ENCODE measurements around the gene RNF125.
"Not testable (repeated sequence)": the region's sequence is repeated elsewhere in the genome, so short reads cannot be mapped to it uniquely, and the experiment has no call there.

Gene RNF125

GRCh38 chr18:31979714-31980113, 38.9 kb upstream of the RNF125 start:
- TF ChIP-seq CTCF (IDR thresholded peaks at IDR 0.05; ENCODE audit: borderline replicate concordance, insufficient read depth, low read depth, low read length) = no peak
- no peak overlapping the region for H3K4me3 ChIP-seq (ENCODE audit: low read depth, low read length)

- no peak for TF ChIP-seq CTCF (IDR thresholded peaks at IDR 0.05; ENCODE audit: borderline replicate concordance, insufficient read depth, low read depth, low read length)
- no peak overlapping the region for H3K4me3 ChIP-seq (ENCODE audit: low read depth, low read length)
These were observed 37.8 kb upstream of the RNF125 start for GRCh38 chr18:31980863-31981262.

DNA sequence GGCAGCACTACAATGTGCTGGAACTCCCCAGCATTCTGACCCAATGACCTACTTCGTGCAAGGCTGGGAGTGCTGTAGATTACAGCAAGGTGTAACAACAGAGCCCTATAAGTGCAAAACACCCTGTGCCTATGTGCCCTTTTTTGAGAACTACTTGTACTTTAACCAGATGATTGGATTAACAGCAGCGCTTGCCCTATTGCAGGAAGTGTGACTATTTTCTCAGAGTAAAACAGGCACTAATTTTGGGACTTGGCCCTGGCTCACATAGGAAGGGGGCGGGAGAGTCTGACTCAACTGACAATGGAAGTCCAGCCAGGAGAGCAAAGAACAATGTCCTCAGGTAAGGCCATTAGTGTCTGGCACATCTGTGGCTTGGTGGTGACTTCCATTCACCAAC, 35.6 kb upstream of the RNF125 start:
- H3K4me3 ChIP-seq (ENCODE audit: low read depth, low read length) = no peak overlapping the region
- TF ChIP-seq CTCF (IDR thresholded peaks at IDR 0.05; ENCODE audit: borderline replicate concordance, insufficient read depth, low read depth, low read length) = no peak

GRCh38 chr18:31983976-31984375, 34.6 kb upstream of the RNF125 start:
- H3K4me3 ChIP-seq (ENCODE audit: low read depth, low read length) = no peak overlapping the region
- TF ChIP-seq CTCF (IDR thresholded peaks at IDR 0.05; ENCODE audit: borderline replicate concordance, insufficient read depth, low read depth, low read length) = no peak

DNA sequence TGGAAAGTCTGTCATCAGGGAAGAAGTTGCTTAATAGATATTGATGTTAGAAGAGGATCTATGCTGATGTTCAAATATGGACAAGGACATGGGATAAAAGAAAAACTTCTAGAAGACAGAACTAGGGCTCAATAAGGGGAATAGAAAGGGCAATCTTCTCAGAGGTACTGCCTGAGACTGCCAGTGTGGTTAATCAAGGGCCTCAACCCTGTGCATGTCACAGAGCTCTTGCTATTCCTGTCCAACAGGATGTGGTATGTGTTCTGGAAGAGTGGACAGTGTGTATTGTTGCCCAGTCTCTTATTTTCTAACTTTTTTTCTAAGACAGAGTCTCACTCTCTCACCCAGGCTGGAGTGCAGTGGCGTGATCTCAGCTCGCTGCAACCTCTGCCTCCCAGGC, 27.8 kb upstream of the RNF125 start:
- no peak for TF ChIP-seq CTCF (IDR thresholded peaks at IDR 0.05; ENCODE audit: borderline replicate concordance, insufficient read depth, low read depth, low read length)

DNA sequence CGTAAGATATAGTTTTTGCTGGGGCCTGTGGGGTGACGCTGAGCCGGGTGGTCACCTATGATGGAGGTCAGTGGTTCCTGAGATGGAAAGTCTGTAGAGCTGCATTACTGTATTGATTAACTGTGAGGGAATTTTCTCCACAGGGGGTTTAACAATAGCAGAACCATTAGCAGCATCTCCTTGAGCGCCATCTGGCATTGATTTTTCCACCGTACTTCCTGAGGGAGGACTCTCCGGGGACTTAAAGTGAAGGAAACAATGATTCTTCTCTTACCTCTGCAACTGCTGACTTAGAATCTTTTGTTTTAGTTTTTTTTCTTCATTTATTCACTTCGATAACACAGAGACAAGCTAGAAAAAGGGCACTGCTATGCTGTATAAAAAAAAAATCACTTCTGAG, 22.6 kb upstream of the RNF125 start:
- no peak overlapping the region for H3K4me3 ChIP-seq (ENCODE audit: low read depth, low read length)
- TF ChIP-seq CTCF (IDR thresholded peaks at IDR 0.05; ENCODE audit: borderline replicate concordance, insufficient read depth, low read depth, low read length) = no peak

More for the DNA sequence above, 27.8 kb upstream of the RNF125 start:
- no peak overlapping the region for H3K4me3 ChIP-seq (ENCODE audit: low read depth, low read length)

DNA sequence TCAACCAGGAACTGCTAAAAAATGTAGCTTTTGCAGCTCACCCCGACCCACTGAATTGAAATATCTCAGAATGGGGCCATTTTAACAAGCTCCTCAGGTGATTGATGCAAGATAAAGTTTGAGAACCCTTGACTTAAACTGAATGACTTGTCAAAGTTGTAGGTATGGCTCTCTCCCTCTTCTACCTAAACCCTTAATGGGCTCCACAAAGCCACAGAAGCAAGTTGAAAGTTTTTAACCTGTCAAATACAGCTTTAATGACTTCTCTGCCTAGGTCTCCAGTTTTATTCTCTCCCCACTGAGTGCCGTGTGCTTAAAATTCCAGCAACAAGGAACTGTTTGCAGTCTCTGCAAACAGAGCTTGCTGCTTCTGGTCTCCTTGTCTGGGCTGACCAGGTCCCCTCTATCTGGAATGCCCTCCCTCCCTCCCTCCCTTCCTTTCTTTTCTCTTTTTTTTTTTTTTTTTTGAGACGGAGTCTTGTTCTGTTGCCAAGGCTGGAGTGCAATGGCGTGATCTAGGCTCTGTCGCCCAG, 19.7 kb upstream of the RNF125 start:
- H3K4me3 ChIP-seq (ENCODE audit: low read depth, low read length) = no peak overlapping the region
- TF ChIP-seq CTCF (IDR thresholded peaks at IDR 0.05; ENCODE audit: borderline replicate concordance, insufficient read depth, low read depth, low read length) = no peak

- H3K4me3 ChIP-seq (ENCODE audit: low read depth, low read length) = not testable (repeated sequence)
These were observed 17.5 kb upstream of the RNF125 start for GRCh38 chr18:32001141-32001540.

- H3K4me3 ChIP-seq (ENCODE audit: low read depth, low read length) = not testable (repeated sequence)
These were observed 14.8 kb upstream of the RNF125 start for GRCh38 chr18:32003822-32004221.
